GM18498 (cell line): ENCODE data around the gene SPOCK2.

Source experiments
- ATAC-seq: cut with Tn5 transposase; IDR thresholded peaks from one replicate; pipeline ENCODE4 v1.9.1; 2021; ENCODE audit warnings: mild to moderate bottlenecking, moderate library complexity; ENCODE audit not compliant: unreplicated experiment

SPOCK2 gene

DNA sequence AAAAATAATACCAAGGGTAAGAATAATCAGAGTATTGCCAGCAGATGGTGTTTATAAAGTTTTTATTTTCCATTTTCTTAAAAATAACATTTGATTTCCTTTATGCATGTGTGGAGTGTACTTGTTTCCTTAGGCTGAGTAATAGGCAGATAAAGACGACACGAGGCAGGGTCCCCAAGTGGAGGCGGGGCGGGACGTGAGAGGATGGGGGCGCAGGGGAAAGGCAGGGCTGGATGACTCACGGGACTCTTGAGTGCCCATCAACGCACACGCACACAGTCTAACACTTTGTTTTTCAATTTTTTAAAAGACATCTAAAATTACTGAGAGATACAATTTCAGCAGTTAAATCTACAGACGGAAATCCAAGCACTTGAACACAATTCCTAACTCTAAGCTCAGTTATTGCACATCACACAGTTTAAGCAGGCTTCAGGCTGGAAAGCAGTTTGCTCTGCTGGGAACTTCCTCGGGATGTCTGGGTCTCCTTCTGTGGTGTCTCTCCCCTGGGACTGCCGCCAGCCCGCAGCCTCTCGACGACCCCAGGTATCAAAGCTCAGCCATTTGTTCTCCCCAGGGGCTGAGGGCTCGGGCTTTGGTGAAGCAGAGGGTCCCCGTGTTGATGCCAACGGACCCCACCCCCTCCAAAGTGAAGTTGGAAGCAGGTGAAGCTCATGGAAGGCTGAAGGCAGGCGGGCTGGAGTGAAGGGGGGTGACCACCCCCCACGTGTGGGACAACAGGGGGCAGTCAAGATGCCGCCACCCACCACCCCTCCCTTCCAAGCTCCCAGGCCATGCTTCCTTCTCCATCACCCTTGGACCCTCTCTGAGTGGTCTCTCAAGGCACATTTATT, 29.1 kb downstream of the SPOCK2 start:
- ATAC-seq, result no peak

DNA sequence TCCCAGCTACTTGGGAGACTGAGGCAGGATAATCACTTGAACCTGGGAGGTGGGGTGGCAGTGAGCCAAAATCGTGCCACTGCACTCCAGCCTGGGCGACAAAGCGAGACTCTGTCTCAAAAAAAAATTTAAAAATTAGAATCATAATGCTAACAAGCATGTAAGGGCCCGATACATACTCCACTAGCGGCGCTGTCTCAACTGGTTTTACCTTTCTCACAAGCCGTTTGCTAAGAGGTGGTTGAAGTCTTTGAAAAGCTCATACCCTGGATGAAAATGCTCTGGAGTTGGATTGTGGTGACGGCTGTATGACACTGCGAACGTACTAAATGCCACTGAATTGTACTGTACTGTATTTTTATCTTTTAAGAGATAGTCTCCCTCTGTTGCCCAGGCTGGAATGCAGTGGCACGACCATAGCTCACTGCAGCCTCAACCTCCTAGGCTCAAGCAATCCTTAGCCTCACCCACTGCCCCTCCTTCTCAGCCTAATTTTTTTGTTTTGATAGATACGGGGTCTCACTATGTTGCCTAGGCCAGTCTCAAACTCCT, 29.9 kb downstream of the SPOCK2 start:
- ATAC-seq, result no peak

DNA sequence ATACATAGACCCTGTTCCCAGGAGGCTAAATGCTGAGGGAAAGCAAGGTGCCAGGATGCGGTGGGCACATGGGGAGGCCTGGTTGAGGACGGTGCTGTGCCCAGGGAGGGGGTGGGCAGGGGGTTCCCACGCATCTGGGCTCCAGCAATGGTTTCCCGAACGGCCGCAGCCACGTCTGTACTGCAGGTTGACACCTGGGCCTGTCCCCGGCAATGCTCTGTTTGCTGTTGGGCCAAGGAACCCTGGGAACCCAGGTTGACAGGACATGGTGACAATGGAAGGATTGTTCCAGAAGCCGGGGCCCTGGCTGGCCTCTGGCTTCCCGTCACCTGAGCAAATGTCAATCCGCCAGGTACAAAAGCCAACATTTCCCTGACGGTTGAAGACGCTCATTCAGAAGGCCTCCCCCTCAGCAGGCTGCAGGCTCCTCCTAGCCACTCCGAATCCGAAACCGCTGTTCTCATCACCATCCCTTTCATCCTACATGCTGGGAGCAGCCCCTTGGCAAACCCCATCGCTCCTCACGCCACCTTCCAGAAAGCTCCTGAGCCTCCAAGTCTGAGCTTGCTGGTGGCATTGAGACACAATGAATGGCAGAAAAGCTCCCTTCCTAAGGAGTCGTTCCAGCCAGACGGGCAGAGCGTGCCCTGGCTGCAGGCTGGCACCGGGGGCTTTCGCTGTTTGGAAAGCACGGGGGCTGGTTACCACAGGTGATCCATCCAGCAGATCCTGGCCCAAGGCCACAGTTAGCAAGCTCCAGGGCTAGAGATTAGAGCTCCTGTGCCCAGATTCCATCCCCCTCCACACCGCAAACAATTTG, 31.2 kb downstream of the SPOCK2 start:
- no peak for ATAC-seq

DNA sequence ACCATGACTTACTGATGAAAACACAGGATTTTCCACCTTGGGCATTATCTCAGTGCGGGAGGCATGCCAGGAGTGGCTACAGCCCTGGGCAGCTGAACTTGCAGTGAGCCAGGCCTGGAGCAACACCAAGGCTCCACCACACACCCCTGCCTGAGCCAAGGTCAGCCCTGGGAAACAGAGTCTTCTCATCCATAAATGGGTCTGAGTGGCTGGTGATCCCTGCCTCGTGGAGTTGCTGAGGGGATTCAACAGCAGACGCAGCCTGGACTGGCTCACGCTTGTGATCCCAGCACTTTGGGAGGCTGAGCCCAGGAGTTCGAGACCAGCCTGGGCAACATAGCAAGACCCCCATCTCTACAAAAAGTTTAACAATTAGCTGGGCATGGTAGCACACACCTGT, 32.2 kb downstream of the SPOCK2 start:
- no peak for ATAC-seq

DNA sequence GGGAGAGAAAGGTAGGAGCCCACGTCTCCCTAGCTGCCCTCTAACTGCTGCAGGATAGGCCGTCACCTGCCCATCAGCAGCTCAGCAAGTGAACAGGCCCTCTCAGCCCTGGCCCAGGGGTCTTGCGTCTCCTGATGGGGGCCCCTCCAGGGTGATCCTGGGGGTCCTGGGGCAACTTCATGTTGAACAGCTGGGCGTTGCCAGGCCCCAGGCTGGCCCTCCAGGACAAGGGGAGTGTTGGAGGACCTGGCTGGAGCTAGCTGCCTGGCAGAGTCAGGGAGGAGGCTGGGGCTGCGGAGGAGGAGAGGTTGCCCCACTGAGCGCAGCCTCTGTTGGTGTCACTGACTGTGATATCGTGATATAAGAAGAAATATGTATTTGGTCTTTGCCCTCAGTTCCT, 34.7 kb downstream of the SPOCK2 start:
- no peak for ATAC-seq

DNA sequence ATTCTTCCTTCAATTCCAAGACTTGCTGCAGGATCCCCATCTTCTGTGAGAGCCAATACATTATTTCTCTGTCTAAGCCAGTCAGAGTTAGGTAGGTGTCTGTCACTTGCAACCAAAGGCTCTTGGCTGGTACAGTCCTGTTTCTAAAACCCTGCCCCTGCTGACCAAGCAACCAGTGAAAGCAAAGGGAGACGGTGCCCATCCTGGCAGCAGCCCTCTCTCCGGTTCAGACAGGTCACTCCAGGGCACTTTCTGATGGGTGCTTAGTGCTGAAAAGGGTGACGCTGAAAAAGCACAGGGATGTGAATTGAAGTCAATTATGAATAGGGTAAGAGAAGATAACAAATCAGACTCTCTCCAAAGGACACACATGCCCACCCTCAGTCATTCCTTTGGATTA, 37.5 kb downstream of the SPOCK2 start:
- no peak for ATAC-seq

DNA sequence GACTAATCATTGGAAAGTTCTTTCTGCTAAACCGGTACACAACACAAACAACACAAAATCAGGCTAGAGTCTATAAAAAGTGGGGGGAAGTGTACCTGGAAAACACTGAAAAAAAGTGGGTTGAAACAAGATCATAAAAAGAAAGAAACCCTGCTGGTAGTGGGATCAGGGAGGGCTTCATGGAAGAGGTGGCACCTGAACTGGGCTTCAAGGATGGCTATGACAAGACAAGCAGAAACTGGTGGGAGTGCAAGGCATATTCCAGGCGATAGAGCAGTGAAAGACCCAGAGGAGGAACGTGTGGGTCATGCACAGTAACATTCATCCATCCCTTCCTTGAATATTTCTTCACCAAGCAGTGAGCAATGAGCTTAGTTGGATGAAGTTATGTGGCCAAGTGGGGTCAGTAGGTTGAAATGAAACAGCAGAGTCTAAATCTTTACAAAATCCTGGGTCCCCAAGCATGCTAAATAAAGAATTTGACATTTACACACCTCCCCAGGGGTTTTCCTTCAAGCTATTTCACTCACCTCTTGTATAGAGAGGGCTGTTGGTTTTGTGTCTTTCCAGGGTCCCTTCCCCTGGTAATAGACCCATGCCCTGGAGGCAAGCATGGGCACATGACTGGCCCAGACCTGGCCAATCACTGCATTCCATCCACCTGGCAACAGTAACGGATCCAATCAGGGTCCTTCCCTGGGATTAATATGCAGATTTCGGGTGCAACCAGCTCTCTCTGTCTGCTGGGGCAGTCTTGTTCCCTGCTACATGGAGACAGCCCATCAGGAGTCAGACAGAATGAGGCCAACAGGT, 38.2 kb downstream of the SPOCK2 start:
- no peak for ATAC-seq

DNA sequence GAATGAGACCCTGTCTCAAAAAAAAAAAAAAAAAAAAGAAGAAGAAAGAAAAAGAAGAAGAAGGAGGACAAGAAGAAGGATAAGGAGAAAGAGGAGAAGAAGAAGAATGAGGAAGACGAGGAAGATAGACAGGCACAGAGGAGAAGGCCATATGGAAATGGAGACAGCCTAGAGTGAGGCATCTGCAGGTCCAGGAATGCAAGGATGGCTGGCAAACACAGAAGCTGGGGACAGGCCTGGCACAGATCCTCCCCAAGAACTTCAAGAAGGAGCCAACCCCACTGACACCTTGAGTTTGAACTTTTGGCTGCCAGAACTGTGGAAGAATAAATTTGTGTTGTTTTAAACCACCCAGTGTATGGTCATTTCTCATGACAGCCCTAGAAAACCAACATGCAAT, 38.9 kb downstream of the SPOCK2 start:
- ATAC-seq, result no peak

DNA sequence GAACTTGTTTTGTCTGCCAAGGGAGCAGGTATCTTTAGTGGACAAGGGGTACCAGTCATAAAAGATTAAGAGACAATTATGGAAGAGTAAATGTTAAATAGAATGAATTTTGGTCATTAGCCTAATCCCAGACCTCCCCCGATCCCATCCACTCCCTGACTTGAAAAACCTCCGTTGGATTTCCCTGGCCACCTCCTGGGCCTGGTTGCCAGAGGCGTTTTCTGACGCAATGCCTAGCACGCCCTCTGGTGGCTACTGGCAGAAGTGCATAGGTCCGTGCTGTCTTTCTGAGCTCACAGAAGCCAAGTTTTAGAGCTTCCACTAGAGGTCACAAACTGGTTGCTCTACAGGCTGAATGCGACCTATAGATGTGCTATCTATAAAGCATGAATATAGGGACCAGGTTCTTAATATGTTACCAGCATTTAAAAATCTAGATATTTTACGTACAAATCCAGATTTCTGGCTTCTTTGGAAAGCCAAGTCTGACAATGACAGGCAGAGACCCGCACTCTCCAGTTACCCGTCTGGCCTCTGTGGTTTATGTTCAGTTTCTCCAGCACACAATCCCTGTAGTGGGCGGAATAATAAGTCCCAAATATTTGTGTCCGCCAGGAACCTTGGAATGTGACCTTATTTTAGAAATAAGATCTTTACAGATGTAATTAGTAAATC, 39.8 kb downstream of the SPOCK2 start:
- ATAC-seq, result no peak

DNA sequence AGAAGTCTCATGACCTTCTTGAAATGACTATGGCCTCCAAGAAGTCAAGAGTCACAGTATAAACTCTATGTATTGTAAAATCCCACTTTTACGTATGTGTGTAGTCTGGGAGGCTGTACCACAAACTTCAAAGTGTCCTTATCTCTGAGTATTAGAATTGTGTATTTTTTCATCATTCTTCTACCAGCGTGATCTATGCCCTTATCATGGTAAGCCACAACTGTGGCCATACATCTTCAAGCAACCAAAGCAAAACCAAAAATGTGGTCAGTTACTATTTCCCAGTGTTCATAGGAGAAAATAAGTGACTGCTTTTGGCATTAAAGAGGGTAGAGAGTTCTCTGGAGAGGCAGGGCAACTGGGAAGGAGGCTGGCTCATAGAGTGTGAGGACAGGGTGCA, 42.8 kb downstream of the SPOCK2 start:
- no peak for ATAC-seq

DNA sequence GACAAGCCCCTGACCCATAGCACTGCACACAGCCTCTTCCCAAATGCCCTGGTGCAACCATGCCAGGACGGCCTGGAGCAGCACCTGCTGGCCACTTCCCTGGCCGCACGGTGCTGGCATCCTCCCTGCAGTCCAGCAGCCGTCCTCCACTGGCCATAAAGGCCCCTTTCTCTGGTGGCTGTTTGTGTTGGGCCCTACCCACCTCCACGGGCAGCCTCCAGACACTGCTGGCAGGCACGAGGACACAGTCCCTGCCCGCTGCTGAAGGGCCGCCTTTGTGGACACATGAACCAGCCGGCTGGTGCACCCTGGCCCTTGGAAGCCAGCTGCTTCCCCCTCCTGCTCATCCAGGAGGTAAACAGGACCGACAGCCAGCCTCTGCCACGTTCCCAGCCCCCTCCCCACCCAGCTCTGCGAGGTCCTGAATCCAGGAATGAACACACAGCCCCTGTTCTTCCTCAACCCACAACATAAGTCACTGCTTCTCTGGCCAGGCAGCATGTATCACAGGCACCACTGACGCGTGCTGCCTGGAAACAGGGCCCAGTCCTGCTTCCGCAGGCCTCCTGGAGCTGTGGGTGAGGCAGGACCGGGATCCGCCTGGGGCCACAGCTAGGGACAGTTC, 43.8 kb downstream of the SPOCK2 start:
- ATAC-seq, result no peak

DNA sequence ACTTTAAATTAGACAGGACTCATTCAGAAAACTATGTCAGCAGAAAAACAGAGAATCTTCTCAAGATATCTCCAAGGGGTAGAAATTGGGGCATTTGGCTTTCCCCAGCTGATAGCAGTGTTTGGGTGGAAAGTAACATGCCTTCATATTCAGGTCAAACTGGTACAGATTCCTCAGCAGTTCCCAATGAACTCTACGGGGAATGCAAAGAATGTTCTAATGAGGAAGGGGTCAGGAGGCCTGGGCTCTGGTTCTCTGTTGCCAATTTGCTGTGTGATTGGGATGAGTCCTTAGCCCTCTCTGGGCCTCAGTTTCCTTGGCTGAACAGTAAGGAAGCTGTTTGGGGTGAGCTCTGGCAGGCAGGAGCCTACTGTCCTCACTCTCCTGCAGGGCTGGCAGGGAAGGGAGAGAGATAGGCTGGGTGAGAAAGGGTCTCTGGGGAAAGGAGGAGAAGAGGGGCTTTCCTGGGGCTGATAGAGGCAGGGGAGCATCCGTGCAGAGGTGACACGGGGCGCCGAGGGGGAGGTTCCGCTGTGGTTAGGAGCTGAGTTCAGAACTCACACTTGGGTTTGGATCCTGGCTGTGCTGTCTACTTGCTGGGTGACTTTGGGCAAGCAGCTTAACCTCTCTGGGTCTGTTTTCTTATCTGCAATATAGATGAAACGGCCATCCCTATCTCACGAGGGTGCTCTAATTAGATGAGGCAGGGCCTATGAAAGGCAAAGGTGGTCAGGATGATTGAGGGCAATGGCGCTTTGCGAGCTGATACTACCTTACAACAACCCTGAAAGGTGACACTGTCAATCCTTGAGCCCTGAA, 45.1 kb downstream of the SPOCK2 start:
- no peak for ATAC-seq

DNA sequence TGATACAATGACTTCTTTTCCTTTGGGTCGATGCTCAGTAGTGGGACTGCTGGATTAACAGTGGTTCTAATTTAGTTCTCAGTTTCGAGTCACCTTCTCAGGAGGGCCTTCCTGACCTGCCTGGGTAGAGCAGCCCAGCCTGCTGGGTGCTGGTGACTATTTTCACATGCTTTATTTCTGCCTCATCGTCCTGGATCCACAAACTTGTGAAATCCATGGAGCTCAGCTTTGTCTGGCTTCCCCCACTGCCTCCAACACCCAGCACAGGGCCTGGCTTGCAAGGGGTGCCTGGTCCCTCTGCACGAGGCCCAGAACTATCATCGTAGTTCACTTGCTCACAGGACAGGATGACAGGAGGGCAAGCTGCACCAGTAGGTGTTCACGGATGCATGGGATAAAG, 46.9 kb downstream of the SPOCK2 start:
- no peak for ATAC-seq

DNA sequence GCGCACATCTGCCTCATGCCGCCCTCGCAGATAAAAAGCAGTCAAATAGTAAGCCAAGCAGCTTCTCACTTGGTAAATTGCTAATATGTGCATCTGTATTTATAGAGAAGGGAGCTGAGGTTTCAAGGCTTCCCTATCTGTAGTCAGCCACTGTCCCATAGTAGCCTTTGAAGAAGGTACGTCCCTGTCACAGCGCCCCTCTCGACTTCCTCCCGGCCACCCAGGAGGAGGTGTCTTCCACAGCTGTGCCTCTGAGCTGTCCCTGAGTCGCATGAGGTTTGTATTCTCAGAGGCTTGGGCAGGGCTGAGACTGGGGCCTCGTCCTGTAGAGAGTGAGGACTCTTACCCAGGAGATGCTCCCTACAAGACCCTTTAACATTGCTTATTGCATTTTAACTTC, 49.0 kb downstream of the SPOCK2 start:
- ATAC-seq, result no peak

DNA sequence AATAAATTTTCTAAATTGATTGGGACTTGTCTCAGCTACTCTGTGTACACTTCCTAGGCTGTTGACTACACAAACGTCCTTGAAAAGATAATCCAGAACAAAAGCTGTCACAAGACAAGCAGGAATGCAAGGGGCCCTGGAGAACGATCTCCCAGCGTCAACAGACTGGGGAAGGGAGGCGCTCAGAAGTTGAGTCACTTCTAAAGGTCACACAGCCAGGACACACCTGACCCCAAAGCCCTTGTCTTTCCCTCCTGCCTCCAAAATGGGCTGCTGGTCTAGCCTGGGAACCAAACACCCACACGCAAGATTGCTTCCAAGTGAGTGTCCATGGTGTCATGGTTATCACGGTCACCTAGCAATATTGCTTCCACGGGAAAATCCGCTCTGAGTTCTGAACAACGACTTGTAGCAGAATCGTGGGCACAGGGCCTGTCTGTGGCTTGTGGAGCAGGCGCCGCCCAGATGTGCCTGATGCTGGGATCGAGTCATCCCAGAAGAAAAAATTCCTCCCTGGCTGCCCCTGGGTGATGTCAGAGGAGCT, 49.8 kb downstream of the SPOCK2 start:
- no peak for ATAC-seq

DNA sequence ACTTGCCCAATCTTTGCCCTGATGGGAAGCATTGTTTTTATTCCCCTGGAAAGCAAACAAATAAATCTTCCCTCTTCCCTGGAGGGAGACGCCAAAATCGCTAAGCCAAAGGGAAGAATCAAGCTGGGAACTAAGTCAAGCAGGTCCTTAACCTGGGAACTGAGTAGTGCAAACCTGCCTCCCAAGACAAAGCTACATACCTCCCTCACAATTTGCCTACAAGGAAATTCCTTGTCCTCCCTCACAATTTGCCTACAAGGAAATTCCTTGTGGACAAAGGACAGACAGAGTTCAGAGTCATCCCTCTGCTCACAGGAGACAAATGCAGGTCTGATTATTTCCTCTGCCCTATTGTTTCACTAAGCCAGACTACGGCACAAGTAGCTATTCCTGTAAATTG, 50.5 kb downstream of the SPOCK2 start:
- ATAC-seq, result no peak

DNA sequence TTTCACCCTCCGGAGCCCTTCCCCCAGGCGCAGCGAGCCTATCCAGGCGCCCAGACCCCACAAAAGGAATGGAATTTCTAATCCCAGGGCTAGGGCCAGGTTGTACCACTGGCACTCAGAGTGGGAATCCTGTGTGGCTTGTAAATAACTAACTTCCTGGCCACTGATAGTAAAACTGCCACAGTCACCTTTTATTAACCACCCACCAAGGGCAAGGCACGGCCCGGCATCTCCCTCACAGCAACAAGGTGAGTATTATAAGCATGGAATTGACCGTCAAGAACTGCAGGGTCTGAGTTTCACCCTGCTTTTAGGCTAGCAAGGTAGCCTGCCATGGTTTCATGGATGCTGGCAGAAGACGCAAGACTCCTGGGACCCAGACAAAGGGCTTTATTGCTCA, 51.1 kb downstream of the SPOCK2 start:
- ATAC-seq, result no peak

DNA sequence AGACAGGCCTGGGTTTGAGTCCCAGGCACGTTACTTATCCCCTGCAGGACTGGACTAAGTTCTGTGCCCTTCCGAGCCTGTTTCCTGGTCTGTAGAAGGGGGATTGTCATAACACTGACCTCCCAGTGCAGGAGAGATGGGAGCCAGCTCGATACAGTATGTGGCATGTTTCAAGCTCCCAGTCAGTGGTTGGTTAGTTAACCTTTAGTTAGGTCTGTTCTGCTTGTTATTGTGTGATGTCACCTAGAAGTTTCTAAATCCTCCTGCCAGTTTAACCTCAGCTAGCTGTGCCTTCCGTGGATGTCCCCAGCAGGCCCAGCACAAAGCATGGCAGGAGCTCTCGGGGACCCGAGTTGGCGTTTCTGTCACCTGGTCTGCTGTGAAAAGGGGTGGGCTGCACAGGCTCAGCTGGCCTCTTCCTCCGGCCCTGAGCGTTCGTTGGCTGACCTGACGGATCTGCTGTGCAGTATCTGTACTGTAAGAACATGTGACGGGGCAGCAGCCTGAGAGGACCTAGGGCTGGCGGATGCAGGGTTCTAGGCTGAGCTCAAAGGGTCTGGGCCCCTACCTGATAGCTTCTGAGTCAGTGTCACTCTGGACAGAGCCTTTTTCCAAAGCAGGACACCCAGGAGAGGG, 53.0 kb downstream of the SPOCK2 start:
- ATAC-seq, result no peak

DNA sequence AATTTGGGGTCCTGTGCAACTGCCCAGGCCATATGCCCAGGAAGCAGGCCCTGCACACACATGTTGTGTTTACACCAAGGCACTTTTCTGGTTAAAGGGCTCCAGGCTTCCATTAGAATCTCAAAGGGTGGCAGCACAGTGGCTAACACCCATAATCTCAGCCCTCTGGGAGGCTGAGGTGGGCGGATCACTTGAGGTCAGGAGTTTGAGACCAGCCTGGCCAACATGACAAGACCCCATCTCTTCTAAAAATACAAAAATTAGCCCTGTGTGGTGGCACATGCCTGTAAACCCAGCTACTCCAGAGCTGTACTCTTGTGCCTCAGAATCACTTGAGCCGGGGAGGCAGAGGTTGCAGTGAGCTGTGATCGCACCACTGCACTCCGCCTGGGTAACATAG, 53.6 kb downstream of the SPOCK2 start:
- no peak for ATAC-seq
